Measurements from ENCODE around the gene MRPS12. TPM values are rescaled to one million over a fixed set of nuclear protein-coding genes. Genes with fewer than 3 reads are reported as not detected.

Gene MRPS12
- total RNA-seq, 4 donors from 2014 or later, result 29.8 to 56.1 (median 35.6) TPM

GRCh38 chr19:38944981-38945506 lies 14.3 kb downstream of the MRPS12 start:
- peaks cover 0 to 6% (median 0%) of the 10 kb centered on the region in 4 donors for H3K9me3 ChIP-seq
- H3K4me3 ChIP-seq, result no peak overlapping the region
- TF ChIP-seq POLR2A (IDR thresholded peaks at IDR 0.05), result no peak
- no peak for TF ChIP-seq CTCF (IDR thresholded peaks at IDR 0.05)
- H3K27me3 ChIP-seq, result no peaks in the 10 kb centered on the region
- no peaks in the 10 kb centered on the region for H3K36me3 ChIP-seq
- DNase-seq, result no peak
- H3K4me1 ChIP-seq, result peaks cover under 1 to 4% (median 3%) of the 10 kb centered on the region in 4 donors
- H3K27ac ChIP-seq, result no peak overlapping the region

- H3K27ac ChIP-seq, result no peak overlapping the region
- H3K27me3 ChIP-seq, result no peaks in the 10 kb centered on the region
- peaks cover 0 to 7% (median 0%) of the 10 kb centered on the region in 4 donors for H3K9me3 ChIP-seq
- no peaks in the 10 kb centered on the region for H3K36me3 ChIP-seq
- TF ChIP-seq CTCF (IDR thresholded peaks at IDR 0.05), result no peak
- TF ChIP-seq POLR2A (IDR thresholded peaks at IDR 0.05), result no peak
- DNase-seq, result no peak
- peaks cover 4 to 8% (median 7%) of the 10 kb centered on the region in 4 donors for H3K4me1 ChIP-seq
- no peak overlapping the region for H3K4me3 ChIP-seq
Measured at GRCh38 chr19:38945562-38946228, 15.0 kb downstream of the MRPS12 start.

- Histone ChIP-seq H3K4me1 (peaks cover 4 to 8% (median 7%) of the 10 kb centered on the region in 4 donors), H3K27ac (no peak overlapping the region), H3K36me3 (no peaks in the 10 kb centered on the region), H3K4me3 (no peak overlapping the region), H3K27me3 (no peaks in the 10 kb centered on the region), H3K9me3 (peaks cover 0 to 7% (median 0%) of the 10 kb centered on the region in 4 donors)
- DNase-seq, result no peak
- TF ChIP-seq CTCF (IDR thresholded peaks at IDR 0.05) (no peak), POLR2A (IDR thresholded peaks at IDR 0.05) (no peak)
Measured at GRCh38 chr19:38946229-38947010, 15.7 kb downstream of the MRPS12 start.

- peaks cover 0 to 7% (median 0%) of the 10 kb centered on the region in 4 donors for H3K9me3 ChIP-seq
- peak overlapping the region; percentile 3 to 41 (median 36) for H3K4me3 ChIP-seq
- no peaks in the 10 kb centered on the region for H3K27me3 ChIP-seq
- H3K27ac ChIP-seq, result no peak overlapping the region
- no peak for TF ChIP-seq POLR2A (IDR thresholded peaks at IDR 0.05)
- no peak for TF ChIP-seq CTCF (IDR thresholded peaks at IDR 0.05)
- peak; percentile 68 to 88 (median 82) for DNase-seq
- H3K36me3 ChIP-seq, result no peaks in the 10 kb centered on the region
- H3K4me1 ChIP-seq, result peaks cover 4 to 8% (median 7%) of the 10 kb centered on the region in 4 donors
Measured at GRCh38 chr19:38949580-38950367, 19.0 kb downstream of the MRPS12 start.

- DNase-seq, result no peak
- H3K4me3 ChIP-seq, result no peak overlapping the region
- no peaks in the 10 kb centered on the region for H3K27me3 ChIP-seq
- TF ChIP-seq POLR2A (IDR thresholded peaks at IDR 0.05), result no peak
- no peak for TF ChIP-seq CTCF (IDR thresholded peaks at IDR 0.05)
- H3K4me1 ChIP-seq, result peaks cover 4 to 8% (median 7%) of the 10 kb centered on the region in 4 donors
- H3K36me3 ChIP-seq, result no peaks in the 10 kb centered on the region
- peaks cover 0 to 7% (median 0%) of the 10 kb centered on the region in 4 donors for H3K9me3 ChIP-seq
- H3K27ac ChIP-seq, result no peak overlapping the region
Measured at GRCh38 chr19:38951187-38951586, 20.4 kb downstream of the MRPS12 start.
